Stimulated activated CD8-positive, alpha-beta memory T cell treated with anti-CD3 and anti-CD28 coated beads, Interleukin-7, amount 100 ng/mL, for 24 hours (primary cell): ENCODE data around the gene CCK.
"Not testable (repeated sequence)": the region's sequence is repeated elsewhere in the genome, so short reads cannot be mapped to it uniquely, and the experiment has no call there.

Source experiments
- DNase-seq: peaks from one replicate; pipeline ENCODE4 v3.0.0-alpha.2; 2020; ENCODE audit warnings: low read depth

The CCK gene, protein sequence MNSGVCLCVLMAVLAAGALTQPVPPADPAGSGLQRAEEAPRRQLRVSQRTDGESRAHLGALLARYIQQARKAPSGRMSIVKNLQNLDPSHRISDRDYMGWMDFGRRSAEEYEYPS

DNA sequence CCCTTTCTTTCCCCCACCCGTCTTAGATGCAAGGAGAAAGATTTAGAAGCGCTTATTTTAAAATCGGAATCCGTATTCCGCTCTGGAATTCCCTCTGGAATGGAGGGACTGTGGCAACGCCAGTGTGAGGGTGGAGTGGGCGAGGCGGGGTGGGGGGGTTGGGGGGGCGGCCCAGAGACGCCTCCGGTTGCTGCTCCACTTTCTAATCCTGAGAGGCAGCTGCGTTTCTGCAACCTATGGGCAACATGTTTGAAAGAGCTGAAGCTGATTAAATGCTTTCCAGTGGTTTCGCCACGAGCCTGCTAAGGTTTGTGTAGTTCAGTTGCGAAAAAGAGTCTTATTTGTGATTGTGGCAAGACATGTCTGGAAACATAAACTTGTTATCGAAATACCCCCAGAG lies at the start of gene CCK:
TSS of gene CCK (minus strand) at position 101 of the 400 bp plus-strand sequence. CDS start 2,555 bp downstream, outside the sequence.
- DNase-seq: no peak

DNA sequence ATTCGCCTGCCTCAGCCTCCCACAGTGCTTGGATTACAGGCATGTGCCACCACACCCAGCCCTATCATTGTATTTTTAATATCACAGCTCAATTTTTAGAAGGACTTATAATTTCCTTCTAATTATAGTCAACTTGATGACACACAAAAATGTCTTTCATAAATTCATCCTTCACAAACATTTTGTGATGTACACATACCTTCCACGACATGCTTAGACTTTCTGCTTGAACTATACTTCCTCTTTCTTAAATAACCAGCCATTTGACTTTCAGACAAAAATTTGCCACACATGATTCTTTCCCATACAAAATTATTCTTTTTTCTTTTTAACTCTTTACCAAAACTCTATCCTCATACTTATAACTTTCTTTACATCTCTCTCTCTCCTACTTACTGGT lies 48.4 kb upstream of the CCK start:
- no peak for DNase-seq

DNA sequence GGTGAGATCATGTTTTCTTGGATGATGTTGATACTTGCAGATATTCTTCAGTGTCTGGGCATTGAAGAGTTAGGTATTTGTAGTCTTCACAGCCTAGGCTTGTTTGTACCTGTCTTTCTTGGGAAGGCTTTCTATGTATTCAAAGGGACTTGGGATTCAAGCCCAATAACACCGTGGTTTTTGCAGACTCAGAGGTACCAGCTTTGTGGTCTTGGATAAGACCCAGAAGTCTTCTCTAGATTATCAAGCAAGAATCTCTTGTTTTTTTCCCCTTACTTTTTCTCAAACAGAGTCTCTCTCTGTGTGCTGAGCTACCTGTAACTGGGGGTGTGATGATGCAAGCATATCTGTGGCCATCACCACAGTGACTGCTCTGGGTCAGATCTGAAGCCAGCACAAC lies 42.7 kb upstream of the CCK start:
- no peak for DNase-seq

DNA sequence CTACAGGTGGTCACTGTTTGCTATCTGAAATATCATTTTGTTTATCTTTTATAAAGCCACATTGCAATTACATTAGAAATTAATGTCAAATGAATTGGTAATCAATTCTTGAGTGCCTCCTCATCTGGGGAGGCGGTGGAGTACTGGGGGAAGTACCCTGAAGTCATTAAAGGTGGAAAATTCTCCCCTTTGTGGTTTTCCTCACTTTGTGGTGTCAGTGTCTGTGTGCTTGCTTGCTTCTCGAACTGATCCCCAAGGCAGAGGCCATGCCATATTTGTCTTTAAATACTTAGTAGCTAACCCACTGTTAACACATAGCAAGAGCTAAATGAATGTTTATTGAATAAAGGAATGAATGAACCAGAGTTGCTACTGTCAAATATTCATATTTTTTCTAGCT lies 40.5 kb upstream of the CCK start:
- DNase-seq: no peak

DNA sequence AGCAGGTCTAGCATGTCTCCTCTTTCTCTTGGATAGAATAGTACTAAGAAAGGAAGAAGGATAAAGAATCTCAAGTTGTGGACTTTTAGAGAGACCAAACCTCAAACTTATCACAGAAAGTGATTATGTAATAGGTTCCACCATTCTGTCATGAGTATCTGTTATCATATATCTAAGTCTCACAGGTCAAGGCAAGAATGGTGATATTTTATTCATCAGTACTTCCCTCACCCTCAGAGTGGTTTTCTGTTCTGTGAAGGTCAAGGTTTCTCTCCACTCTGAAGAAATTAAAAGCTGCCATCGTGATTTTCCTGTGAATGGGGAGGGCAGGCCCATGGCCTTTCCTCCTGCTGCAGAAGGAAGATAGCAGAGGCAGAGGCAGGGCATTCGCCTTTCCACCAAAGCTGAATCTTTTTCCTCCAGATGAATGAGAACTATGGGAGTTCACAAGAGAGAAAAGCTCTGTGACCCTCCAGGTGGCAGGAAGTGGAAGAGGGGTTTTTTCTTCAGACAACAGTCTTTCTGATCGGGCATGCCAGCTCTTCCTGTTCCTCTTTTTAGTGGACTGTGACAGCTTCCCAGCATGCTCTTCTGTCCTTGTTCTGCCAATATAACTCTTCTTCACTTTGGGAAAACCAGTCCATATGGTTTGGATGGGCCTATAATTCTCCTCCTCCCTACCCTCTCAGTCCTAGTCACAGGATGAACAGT lies 37.1 kb upstream of the CCK start:
- no peak for DNase-seq

DNA sequence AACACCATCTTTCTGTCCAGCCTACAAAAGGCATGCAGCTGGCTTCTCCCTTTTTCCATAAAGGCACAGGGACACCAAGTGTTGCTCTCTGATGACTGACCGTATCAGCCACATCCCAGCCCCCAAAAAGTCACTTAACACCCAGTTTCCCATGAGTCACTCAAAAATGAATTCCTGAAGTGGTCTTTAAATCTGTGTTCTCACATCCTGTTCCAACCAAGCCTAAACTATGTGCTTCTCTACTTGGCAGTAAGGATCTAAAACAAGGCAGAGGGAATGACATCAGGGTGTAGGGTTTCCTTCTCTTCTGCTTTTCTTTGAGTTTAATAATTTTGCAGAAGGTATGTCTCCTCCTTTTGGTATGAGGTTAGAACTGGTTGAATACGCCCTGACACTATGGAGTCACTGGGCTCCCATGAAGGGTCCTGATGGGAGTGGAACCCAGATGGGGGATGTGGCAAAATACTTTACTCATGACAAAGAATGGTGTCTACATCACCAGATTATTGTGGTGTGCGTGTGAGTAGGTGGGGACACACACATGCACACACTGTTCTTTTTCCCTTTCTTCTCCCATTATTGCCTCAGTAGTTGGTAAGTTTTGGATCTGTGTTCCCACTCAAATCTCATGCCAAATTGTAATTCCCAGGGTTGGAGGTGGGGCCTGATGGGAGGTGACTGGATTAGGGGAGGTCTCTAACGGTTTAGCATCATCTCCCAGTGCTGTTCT lies 35.6 kb upstream of the CCK start:
- DNase-seq: no peak

DNA sequence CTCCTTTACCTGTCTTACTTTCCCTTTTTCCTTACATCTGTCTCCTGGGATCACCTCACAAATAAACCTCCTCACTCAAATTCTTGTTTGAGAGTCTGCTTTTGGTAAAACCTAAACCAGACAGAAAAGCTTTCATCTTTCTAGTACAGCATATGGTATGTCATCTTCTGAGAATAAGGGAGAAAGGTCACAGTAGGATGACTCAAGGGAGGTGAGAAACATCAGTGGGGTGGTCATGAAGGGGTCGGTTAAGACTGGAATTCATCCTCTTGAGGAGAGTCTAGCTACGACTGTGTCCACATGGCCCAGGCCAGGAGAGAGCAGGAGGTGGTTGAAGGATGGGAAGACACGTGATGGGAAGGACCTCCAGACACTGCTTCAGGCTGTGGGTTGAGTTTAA lies 34.8 kb upstream of the CCK start:
- no peak for DNase-seq

DNA sequence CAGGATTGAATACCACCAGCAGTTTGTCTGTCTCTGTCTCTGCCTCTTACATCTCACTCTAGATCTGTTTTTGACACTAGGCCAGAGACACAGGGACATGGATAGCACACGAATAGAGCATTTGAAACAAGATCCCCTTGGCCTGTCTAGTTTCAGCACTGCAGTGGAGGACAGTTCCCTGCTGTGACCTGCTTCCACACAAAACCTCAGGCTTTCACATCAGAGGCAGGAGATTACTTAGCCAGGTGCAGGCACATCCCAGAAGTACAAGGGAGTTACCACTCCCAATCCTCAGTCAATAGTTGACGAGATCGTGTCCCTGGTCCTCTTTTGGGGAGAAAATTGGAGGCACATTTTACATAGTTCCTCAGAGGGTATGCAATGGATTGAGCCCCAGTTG lies 34.0 kb upstream of the CCK start:
- DNase-seq: no peak

DNA sequence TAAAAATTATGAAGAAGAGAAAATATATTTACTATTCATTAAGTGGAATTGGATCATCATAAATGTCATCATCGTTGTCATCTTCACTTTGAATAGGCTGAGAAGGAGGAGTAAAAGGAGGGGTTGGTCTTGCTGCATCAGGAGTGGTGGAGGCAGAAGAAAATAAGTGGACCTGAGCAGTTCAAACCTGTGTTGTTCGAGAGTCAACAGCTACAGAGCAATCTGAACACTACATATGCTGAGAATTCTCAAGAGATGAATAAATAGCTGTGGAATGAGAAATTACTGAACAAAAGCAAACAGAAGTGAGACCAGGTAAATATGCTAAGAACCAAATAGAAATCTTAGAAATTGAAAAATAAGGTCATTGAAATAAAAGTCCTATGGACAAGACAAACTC lies 32.3 kb upstream of the CCK start:
- DNase-seq: no peak

DNA sequence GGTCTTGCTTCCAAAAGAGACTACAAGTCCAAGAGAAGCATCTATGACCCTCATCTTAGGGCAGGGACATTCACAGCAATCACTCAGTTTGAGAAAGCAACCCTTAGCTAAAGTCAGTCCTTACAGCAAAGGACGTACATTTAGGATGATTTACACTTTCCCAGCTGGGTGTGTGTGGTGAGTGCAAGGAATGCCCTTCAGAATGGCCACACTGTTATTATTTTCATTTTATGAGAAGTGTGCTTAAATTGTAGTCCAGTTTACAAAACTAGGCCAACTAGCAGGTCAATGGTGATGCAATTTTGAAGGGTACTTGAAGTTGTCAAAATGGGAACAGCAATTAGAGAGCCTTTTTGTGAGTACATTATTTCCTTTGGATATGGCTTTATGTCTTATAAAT lies 26.0 kb upstream of the CCK start:
- no peak for DNase-seq

DNA sequence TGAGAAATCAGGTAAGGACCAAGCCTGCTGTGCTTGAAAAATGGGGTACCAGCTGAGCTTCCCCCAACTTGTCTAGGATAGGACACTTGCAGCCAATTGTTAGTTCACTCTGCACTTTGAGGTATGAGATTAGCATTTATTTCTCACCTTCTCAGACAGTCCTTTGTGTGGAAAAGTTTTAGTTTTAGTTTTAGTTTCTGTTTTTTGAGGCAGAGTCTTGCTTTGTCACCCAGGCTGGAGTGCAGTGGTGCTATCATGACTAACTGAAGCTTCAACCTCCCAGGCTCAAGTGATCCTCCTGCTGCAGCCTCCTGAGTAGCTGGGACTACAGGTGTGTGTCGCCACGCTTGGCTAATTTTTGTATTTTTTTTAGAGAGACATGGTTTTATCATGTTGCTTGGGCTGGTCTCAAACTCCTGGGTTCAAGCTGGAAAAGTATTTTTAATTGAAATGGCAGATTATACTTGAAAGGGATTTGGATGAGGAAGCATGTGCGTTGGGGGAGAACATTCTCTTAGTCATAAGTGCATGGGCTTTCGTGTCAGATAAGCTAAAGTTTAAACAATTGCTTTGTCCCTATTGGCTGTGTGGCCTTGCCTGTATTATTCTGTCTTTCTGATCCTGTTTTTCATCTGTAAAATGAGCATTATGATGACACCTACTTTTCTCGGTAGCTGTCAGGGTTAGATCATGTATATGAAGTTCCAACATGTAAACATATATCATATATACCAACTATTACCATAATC lies 25.2 kb upstream of the CCK start:
- no peak for DNase-seq

DNA sequence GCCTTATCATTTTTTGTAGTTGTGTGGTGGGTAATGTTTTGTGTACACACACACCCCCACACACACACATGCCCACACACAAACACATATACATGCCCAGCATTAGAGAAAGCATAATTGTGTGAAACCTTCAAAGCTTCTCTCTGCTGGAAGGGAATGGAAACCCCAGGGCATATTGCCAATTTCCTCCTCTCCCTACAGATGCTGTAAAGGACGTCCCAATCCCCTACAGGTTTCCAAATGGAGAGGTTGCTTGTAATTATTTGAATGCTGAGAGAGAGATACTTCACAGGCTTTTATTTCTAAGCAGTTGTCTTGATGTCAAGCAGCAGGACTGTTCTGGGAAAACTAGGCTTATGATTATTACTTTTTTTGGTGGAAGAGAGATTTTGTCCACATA lies 23.0 kb upstream of the CCK start:
- no peak for DNase-seq

DNA sequence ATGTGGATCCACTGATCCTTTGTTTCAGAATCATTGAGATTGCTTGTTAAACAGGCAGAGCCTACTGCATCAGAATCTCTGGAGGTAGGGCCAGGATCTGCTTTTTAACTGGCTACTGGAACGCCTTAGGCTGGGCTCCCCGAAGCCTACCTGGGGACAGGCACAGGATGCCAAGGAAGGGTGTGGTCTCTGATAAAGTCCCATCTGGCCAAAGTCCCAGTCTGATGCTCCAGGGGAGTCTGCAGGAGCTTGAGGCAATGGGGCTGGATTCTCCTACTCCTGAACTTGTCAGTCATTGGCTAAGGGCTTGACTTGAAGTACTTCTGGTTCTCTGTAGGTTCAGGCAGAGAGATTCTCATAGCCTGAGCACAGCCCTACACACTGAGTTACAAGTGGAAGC lies 22.4 kb upstream of the CCK start:
- no peak for DNase-seq

DNA sequence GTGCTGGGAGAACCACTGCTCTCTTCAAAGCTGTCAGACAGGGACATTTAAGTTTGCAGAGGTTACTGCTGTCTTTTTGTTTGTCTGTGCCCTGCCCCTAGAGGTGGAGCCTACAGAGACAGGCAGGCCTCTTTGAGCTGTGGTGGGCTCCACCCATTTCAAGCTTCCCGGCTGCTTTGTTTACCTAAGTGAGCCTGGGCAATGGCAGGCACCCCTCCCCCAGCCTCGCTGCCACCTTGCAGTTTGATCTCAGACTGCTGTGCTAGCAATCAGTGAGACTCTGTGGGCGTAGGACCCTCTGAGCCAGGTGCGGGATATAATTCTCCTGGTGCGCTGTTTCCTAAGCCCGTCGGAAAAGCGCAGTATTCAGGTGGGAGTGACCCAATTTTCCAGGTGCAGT lies 21.4 kb upstream of the CCK start:
- DNase-seq: not testable (repeated sequence)

DNA sequence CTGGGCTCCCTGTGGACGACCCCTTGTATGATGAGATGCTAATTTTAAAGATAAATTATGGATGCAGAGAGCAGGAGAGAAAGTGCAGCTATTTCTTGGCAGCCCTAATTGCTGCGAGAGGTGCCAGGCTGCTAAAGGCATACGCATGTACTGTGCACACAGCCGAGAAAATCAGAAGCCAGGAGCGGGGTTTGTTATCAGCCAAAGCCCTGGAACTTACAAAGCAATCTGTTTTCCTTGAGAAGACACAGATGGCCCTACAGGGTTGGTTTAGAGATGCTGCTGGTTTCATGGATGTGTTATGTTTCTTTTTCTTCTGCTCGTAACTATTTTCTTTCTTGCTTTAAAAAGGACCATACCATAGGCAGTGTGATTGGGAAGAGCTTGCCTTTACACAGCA lies 11.7 kb upstream of the CCK start:
- no peak for DNase-seq

DNA sequence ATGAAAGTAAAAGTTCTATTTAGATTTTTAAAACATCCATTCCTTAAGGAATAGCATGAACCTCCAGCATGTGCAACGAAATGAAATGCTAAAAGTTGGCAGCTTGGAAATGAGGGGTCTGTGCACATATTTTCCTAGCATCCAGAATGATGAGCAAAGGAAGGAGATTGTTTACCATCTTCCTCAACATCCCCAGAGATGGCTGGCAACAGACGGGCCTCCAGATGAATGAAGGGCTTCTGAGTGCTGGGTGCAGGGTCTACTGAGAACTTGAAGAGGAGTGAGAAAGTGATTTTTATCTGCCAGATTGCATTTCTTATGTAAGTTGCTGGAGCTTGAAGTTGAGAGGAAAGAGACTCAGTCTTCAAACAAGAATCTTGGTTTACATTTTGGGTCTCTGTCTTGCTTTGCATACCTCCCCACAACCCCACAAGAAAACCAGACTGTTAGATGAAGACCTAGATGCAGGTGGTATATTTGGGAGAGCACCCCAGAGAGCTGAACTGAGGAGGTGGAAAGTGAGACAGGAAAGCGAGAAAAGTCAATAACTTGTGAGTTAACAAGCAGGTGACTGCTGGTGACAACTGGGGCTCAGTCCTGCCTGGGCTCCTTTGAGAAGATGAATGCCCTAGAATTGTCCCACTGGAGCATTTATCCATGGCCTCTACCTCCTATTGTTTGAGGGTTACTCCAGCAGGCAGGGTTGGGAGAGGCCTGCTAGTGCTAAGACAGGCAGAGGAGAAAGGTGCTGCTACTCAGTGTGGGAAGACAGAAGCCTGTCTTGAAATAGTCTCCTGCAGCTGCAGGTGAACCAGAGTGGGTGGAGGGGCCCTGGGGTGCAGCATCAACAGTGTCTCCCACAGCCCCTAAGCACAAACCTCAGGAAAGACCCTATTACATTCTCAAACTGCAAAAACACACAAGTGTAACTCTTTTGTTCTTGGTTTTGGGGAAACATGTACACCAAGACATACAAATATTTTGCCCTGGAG lies 10.5 kb upstream of the CCK start:
- DNase-seq: no peak

DNA sequence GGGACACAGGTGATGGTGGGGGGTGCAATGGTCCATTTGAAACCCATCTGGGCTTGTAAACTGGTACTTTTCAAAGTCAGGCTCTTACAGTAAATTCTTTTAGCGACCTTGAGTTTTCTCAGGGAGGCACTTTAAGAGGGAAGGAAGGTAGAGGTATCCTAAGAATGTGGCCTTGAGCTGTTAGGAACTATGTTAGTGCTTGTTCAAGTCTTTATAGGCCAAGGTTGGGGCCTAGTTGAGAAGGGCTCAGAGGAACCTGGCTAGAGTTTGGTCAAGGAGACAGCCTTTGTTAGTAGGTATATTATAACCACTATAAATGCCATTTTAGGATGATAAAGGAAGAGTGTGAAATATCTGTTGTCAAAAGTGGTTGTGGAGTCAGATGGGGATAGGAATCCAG lies 9.2 kb upstream of the CCK start:
- no peak for DNase-seq

DNA sequence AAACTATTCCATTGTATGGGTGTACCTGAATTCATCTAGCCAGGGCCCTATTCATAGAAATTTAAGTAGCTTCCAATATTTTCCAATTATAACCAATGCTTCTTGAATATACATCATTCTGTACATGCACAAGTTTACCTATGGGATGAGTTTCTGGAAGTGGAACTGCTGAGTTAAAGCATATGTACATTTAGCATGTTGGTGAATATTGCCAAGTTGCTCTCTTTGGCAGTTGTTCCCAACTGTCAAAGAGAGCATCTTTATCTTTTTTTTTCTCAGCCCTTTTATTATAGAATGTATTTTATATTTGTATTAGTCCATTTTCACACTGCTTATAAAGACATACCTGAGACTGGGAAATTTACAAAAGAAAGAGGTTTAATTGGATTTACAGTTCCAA lies 8.3 kb upstream of the CCK start:
- DNase-seq: no peak

DNA sequence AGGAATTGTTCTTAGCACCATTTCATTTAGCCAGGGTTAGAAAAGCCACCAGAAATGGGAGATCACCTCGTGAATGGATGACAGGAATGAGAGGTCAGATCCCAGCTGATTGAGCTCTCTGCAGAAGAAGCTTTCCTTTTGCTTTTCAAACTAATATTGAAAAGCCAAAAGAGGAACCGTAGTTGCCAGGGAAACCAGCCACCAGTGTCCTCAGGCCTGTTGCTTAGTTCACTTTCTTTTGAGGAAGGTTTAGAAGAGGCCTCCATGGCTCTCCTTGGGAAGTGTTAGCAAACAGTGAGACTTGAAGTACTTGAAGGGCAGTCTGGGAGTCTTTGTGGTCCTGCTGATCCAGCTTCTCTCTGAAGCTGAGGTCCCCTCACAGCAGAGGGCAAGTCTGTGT lies 7.4 kb upstream of the CCK start:
- no peak for DNase-seq

DNA sequence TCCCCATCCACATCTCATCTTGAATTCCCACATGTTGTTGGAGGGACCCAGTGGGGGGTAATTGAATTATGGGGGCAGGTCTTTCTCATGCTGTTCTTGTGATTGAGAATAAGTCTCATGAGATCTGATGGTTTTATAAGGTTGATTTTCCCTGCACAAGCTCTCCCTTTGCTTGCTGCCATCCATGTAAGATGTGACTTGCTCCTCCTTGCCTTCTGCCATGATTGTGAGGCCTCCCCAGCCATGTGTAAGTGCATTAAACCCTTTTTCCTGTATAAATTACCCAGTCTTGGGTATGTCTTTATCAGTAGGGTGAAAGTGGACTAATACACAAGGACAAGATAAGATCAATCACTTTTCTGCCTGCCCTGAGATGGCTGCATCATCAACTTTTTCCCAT lies 5.8 kb upstream of the CCK start:
- no peak for DNase-seq

DNA sequence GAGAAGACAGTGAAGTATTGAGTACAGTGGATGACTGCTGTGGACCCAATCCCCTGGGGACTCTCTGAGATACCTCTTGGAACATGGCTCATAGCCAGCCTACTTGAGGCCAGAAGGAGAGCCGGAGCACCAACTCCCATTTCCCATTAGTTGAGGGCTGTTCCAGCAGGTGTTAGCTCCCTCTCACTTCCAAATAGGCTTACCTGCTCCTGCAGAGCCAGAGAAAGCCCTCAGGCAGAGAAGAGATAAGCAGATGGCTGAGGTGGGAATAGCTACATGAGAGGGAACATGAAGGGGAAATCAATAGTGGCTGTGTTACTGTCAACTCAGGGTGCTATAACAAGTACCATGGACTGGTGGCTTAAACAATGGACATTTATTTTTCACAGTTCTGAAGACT lies 4.6 kb upstream of the CCK start:
- no peak for DNase-seq

DNA sequence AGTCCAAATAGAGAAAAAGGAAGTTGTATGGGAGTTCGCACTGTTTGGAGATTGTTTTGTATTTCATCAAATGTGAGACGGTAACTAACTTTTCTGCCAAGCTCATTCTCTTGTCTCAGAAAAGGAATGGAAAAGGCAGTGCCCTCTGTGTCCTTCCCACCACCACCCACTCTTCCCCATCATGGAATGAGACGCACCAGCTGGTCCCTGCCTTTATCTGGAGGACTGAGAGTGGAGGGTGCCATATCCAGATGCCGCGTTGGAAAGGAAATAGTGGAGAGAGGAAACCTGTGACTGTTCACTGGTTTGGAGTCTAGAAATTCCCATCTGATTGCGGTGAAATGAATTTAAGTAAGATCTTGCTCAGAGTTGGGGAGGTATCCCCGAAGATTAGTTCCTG lies 3.7 kb upstream of the CCK start:
- no peak for DNase-seq
